NK-92 (cell line): ENCODE results near the gene WNT9B.

Experiments used
- DNase-seq: peaks from one replicate; lab custom pipeline; 2025; ENCODE audit not compliant: unreplicated experiment; lab: John Stamatoyannopoulos, UW

WNT9B gene

DNA sequence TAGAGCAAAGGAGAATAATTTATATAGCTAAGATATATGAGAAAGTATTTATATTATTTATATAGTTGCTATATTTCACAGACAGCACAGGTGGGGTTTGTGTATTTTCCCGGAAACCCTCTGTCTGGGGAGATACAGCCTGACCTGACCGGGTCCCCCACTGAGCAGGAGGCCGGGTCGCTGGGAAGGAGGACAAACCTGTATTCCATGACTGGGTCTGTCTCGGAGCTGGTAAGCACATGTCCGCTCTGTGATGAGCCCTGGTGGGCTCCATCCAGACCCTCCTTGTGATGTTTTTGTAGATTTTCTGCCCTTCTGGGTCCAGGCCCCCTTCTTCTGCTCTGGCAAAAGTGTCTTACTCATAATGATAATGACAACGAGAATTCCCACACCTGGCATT, 27.7 kb downstream of the WNT9B start:
- DNase-seq, result no peak

DNA sequence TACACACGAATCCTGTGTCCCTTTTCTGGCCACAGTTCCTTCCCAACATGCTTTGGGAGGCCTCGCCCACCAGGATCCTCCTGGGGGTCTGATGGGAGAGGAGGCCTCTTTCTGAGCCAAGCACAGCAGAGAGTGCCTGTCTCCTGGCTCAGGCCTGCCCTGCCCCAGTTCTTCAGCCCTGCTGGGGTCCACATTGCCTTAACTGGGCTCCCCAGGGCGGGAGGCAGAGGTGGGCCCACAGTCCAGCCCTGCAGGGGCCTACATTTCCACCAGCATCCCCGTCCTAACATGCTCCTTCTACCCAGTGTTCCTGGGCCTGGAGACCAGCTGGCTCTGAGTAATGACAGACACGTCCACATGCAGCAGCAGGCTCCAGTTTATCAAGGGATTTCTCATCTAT, 29.6 kb downstream of the WNT9B start:
- DNase-seq, result no peak

DNA sequence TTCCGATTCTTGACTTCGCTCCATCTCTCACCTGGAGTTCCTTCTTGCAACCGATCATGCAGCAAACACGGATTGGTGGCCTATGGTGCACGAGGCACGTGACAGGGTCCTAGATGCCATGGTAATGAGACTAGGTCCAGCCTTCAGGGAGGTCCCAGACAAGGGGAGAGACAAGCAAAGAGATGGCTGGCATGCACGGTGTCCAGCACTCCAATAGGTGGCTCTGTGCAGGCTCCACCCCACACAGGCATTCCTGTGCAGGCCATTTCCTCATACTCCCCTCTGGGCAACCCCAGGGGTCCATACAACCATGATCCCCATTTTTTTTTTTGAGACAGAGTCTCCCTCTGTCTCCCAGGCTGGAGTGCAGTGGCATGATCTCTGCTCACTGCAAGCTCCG, 31.3 kb downstream of the WNT9B start:
- DNase-seq, result no peak

DNA sequence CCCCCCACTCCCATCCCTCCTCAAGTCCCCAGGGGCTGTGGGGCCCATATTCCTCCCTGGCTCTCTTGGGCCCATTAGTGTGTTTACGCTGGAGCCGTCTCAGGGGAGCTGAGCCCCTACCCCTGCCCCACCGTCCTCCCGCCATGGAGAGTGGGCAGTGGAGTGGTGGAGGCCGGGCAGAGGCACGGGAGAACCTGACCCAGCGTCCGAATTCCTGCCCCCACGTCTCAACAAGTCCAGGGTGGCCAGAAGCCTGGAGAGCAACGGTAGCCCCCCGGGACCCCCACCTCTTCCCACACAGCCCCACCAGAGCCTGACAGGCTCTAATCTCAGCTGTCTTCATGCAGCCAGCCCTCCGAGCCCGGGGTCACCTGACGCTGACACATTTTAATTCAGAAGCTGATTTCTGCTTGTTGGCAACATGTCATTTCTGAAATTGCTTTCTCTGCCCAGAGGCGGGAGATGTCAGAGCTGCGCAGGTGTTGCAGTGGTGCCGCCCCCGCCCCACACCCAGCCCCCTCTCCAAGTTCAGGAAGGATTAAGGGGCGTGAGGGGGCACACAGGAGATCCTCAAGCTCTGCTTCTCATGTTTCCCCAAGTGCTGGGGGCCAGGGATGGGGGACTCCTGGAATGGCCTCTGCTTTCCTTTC, 32.6 kb downstream of the WNT9B start:
- no peak for DNase-seq

DNA sequence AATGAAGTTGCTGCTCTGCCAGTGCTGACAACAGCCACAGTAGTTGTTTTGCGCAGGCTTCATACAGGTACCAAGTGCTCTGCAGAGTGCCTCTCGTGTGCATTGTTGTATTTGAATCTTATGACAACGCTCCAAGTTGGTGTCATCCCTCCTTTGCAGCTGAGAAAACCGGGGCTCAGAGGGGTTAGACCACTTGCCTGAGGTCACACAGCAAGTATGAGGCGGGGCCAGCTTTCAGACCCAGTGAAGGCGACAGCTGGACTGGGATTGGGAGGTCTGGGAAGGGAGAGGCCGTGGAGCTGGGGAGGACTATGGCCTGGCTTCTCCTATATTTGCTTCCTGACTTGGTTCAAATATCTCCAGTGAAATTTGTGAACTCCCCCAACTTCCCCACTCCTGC, 33.2 kb downstream of the WNT9B start:
- DNase-seq, result no peak

DNA sequence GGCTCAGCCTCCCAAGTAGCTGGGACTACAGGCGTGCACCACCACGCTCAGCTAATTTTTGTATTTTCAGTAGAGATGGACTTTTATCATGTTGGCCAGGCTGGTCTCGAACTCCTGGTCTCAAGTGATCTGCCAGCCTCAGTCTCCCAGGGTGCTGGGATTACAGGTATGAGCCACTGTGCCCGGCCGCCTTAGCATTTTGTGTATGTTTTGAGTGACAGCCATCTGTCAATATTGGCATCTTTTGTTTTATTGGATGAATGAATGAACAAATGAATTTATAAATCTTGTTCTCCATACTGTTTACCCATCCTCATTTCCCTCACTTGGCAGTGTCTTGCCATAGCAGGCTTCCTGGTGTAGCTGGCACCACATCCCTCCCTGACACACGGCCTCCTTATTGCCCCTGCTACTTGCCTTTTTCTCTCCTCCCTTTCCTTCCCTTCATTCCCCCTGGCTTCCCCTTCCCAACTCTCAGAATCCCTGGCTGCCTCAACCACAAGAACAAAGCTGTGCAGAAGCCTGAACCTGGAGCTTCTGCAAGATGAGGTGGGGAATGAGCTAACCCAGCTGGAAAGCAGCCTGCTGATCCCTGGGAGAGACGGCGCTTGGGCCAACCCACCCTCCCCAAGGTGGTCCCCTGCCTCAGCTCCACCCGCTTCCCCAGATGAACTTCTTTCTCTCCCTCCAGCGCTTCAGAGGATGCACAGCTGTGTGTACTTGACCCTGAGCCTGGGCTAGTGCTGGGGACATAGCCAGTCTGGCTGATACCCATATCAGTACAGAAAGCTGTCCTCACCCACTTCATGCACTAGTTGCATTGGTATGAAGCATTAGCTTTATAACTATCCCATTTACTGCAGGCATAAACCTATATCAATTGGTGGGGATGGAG, 34.3 kb downstream of the WNT9B start:
- no peak for DNase-seq

DNA sequence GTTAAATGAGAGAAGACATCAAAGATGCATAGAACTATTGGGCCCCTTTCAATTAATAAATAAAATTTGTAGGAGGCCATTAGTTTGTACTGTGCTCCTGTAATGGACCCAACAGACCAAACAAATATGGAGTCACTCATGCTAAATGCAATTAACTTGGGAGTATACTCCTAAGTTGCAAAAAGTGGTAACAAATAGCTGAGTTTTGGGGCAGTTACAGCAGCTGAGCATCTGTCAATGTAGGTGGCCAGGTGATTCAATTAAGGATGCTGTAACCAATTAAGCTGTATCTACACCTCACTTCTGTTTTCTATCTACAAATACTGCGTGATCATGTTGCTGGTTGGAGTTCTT, 34.9 kb downstream of the WNT9B start:
- no peak for DNase-seq

DNA sequence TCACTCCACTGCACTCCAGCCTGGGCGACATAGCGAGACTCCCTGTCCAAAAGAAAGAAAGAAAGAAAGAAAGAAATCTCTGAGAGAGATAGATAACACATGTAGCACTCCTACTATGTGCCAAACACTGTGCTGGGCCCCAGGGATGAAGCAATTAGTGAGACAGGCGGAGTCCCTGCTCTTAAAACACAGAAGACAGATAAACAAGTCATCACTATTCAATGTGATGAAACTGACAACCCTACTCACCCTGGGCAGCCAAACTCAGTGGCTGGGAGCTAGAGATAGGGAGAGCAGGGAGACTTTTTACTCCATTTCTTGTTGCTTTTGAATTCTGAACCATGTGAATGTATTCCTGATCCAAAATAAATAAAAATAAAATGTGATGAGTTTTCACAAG, 36.3 kb downstream of the WNT9B start:
- DNase-seq, result no peak

DNA sequence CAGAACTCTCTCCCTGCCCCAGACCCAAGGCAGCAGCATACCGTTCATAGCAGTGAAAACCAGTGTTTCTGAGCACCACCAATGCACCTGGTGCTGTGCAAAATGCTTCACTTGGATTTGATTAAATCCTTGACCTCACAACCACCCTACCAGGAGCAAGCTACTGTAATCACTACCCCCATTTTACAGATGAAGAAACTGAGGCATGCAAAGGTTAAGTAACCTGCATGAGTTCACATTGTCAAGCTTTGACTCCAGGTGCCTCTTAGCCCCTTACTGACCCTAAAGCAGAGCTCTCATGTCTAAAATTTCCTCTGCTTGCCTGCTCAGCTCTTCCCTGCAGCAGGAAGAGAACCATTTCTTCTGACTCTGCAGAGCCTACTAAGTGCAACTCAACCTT, 37.3 kb downstream of the WNT9B start:
- DNase-seq, result no peak

DNA sequence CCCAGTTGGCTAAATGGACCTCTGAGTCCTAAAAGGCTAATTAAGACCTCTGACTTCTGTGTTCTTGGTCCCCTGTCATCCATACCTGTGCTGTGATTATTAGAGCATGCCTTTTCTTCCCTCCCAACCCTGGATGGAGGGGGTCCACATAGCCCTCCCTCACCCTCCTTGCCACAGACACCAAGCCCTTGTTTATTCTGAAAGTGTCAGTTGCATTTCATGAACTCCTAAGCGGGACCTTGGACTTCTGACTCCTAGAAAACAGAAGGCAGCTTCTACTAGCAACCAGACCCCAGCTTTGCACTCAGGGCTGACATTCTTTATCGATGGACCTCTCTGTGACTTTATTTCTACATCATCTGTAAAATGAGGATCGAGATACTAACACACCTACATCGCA, 38.1 kb downstream of the WNT9B start:
- DNase-seq, result no peak

DNA sequence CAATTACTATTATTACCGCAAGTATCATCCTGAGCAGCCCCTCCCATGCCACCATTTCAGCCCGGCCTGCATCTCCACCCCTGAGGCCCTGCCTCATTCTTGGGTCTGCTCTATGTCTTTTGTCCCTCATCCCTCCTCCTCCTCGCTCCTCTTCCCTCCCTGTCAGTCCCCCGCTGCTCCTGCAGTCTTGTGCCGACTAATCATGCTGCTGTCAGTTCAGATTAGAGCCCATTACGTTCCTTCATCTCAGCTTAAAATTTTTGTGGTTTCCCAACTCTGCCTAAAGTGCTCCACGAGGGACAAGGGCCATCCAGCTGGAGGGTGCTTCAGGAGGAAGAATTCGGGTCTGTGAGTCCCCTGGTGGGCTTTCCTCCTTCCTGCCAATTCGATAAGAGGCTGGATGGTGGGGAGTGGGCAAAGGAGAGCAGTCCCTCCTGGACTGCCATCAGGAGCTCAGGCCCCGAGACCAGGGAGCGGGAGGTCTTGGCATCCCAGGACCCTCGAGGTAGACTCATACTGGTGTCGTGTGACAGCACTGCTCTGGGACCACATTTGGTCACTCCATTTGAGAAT, 38.7 kb downstream of the WNT9B start:
- DNase-seq, result no peak

DNA sequence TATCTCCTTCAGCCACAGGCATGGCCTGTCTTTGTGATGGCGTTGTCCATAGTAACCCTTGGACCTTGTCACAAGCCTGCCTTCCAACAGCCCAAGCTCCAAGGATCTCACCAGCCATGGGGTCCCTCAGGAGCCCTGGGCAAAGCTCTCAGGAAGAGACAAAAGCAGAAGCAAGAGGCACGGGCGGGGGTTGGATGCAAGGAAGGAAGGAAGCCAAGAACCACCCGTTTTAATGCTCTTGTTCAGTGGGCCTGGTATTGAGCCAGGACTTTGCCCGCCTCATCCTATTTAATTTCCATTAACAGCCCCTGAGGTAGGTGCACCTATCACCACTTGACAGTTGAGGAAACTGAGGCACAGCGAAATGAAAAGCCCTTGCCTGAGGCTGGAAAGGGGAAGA, 39.3 kb downstream of the WNT9B start:
- DNase-seq, result no peak

DNA sequence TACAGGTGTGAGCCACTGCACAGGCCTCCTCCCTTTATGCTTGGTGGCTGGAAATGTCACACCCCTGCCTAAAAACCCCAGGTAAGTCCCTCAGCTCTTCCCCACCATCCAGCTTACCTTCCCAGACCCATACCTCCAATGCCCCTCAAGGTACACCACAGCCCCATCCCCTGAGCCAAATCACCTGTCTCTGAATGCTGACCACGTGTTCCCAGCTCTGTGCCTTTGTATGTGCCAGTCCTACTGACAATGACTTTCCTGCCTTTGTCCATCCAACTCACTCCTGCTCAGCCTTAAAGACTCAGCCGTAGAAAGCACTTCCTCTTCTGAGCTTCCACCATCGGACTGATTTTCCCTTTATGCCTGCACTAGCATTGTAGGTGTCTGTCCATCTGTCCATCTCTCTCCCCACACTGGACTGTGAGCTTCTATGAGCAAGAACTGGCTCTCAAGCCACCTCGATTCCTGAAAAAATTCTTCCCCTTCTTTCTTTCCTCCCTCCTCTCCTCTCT, 40.9 kb downstream of the WNT9B start:
- no peak for DNase-seq

DNA sequence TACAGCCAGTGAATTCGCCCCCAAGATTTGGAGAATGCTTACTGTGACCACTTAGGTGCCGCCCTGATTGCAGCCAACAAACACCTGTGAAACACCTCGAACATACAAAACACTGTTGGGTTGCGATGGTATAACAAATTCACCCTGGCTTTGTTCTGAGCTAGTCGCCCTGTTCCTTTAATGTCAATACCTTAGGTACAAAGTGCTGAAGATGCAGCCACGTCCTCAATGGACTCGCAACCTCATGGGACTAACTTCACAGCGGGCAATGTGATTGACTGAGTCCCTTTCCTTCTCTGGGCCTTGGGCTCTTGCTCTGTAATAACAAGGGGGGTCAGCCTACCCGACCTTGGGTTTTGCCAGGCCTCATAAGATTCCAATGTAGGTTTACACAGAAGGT, 42.6 kb downstream of the WNT9B start:
- no peak for DNase-seq

DNA sequence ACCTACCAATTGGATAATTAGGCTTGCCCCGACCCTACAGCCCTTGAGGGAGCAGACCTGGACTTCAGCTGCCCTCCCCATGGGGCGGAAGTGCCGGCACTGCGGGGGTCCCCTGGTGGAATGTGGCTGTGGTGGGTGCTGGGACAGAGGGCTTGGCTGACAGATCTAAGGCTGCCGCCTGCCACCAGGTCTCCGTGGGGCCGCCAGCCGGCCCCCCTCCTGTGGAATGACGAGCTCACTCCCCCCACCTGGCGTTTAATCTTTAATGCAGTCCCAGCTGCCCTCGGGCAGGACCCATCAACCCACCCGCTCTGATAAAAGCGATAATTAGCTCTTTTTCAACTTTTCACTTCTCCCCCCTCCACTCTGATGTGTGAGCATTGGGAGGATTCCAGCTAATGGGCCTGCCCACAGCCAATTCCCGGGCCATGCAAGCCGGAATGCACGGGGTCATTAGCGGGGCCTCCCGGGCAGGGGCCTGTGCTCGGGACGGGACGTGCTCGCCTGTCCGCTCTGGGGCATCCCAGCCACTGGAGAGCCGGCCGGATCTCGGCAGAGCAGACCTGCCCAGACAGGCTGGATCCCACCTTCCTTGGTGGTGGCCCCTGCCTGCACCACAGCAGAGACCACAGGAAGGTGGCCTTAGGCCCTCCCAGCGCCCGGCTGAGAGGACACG, 43.2 kb downstream of the WNT9B start:
- DNase-seq, result no peak

DNA sequence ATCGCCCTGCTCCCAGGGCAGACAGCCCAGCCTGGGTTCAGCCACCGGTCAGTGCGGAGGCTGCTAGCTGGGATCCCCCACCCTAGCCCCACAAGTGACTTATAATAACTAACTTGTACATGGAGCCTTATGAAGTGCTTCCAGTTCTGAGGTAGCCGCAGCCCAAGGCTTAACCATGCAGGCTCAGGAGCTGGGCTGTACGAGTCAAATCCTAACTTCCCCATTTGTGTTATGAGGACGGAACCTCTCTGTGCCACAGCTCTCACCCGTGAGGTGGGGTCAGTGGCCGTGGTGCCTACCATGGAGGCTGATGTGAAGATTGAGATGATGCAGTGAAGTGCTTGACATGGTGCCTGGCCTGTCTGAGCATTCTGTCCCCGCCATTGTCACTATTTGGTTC, 43.8 kb downstream of the WNT9B start:
- DNase-seq, result no peak

DNA sequence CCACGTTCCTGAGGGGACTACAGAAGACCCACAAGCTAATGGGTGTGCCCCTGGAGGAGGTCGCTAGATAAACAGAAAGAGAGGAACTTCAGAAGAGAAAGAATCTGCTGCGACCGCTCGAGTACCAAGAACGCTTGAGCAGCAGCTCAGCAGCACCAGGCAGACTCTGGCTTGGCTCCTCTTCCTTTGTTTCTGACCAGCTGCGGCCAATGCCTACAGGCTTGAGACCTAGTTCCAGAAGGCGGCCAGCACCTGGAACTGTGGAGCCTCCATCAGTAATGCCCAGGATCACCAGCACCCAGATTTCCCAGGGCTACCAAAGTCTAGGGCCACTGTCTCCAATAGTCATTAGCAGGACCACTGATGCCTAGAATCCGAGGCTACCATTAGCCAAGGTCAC, 45.6 kb downstream of the WNT9B start:
- DNase-seq, result no peak

DNA sequence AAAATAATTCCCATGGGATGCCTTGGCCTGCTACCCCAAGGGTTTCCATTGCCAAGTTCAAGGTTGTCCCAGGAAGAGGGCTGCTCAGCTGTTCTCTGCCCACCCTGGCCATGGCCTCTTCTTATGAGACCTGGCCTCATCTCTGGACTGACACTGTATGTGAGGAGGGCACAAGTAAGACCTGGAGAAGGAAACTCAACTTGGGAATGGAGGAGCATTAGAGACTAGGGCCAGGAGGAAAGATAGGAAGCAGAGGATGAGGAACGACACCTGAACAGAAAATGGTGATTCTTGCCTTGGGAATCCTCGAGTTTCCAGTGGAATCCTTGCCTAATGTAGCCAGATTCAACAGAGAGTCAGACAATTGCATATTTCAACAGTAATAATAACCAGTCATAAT, 47.0 kb downstream of the WNT9B start:
- no peak for DNase-seq

DNA sequence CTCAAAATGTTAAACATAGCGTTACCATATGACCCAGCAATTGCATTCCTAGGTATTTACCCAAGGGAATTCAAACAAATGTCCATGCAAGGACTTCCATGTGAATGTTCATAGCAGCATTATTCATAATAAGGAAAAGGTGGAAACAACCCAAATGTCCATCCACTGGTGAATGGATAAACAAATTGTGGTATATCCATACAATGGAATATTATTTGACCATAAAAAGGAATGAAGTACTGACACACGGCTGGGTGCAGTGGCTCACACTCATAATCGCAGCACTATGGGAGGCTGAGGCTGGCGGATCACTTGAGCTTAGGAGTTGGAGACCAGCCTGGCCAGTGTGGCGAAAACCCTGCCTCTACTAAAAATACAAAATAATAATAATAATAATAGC, 47.5 kb downstream of the WNT9B start:
- DNase-seq, result no peak

DNA sequence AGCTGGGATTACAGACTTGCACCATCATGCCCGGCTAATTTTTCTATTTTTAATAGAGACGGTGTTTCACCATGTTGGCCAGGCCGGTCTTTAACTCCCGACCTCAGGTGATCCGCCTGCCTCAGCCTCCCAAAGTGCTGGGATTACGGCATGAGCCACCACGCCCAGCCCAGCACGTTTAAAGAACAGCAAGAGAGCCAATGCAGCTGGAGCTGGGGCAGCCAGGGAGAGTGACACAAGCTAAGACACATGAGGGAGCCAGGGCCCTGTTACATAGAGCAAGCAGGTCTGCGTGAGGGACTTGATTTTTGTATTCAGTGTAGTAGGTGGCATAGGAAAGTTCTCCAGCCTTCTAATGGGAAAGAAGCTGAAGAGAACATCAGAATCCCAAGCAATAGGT, 49.9 kb downstream of the WNT9B start:
- DNase-seq, result no peak

DNA sequence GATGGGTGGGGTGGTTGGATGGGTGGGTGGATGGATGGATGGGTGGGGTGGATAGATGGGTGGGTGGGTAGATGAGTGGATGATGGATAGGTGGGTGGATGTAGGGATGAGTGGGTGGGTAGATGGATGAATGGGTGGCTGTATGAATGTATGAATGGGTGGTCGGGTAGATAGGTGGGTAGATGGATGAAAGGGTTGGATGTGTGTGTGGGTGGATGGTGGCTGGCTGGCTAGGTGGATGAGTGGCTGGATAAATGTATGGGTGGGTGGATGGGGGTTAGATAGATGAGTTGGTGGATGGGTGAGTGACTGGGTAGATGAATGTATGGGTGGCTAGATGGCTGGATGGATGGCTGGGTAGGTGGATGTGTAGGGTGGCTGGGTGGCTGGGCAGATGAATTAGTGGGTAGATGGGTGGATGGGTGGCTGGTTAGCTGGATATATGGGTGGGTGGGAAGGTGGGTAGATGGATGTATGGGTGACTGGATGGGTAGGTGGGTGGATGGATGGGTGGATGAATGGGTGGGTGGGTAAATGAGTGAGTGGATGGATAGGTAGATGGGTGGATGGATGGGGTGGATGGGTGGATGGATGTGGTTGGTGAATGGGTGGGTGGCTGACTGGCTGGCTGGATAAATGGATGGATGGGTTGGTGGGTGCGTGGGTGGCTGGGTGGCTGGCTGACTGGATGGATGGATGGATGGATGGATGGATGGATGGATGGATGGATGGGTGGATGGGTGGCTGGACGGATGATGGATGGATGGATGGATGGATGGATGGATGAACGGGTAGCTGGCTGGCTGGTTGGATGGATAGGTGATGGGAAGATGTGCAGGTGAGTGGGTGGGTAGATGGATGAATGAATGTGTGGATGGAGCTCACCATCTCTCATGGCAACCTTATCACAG, 52.6 kb downstream of the WNT9B start:
- DNase-seq, result no peak
